ENCODE results near the gene HS3ST3B1. TPM values are rescaled to one million over a fixed set of nuclear protein-coding genes. Genes with fewer than 3 reads are reported as not detected.
A peak's percentile ranks its signal among the peaks of the same experiment; 100 is the strongest.

Gene HS3ST3B1
- total and polyA plus RNA-seq, 3 donors from 2014 or later, result 1.5 to 2.1 (median 1.9) TPM

GRCh38 chr17:14298221-14298946 is 2.5 kb upstream of the HS3ST3B1 start:
- Histone ChIP-seq H3K27me3 (no peaks in the 10 kb centered on the region), H3K4me1 (peaks cover 5% of the 10 kb centered on the region), H3K4me3 (no peak overlapping the region), H3K9me3 (no peaks in the 10 kb centered on the region), H3K27ac (no peak overlapping the region), H3K36me3 (ENCODE audit: low read depth, missing control alignments) (no peaks in the 10 kb centered on the region)
- intact Hi-C loops (cut with DNase I; ENCODE audit: low total_unique reads), result no loop called here
- 32 to 44% methylated on average over 19 to 42 of the region's 42 CpGs for WGBS, 2 donors
- TF ChIP-seq CTCF (IDR thresholded peaks at IDR 0.05) (no peak), POLR2A (IDR thresholded peaks at IDR 0.05) (no peak)
- no peak for DNase-seq

DNA sequence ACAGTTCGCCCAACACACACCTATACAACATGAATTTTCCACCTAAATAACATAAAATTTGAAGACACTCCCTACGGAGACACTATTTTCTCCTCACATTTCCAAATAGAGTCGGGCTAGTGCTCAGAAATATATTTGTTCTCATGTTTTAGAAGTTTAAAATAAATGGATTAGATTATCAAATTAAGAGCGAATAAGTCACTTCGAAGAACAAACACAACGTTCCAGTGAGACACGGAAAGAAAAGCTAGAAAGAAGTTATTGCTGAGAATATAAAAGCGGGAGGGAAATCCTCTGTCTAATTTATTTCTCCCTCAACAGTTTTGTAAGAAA is 2.0 kb upstream of the HS3ST3B1 start:
- Histone ChIP-seq H3K9me3 (no peaks in the 10 kb centered on the region), H3K27me3 (no peaks in the 10 kb centered on the region), H3K4me1 (peaks cover 5% of the 10 kb centered on the region), H3K4me3 (no peak overlapping the region), H3K27ac (no peak overlapping the region), H3K36me3 (ENCODE audit: low read depth, missing control alignments) (no peaks in the 10 kb centered on the region)
- DNase-seq, result no peak
- TF ChIP-seq POLR2A (IDR thresholded peaks at IDR 0.05) (no peak), CTCF (IDR thresholded peaks at IDR 0.05) (no peak)
- 14 to 17% methylated on average over 8 of the region's 8 CpGs for WGBS, 2 donors
- intact Hi-C loops (cut with DNase I; ENCODE audit: low total_unique reads), result no loop called here

- Histone ChIP-seq H3K4me1 (peaks cover 5% of the 10 kb centered on the region), H3K9me3 (no peaks in the 10 kb centered on the region), H3K27me3 (no peaks in the 10 kb centered on the region), H3K4me3 (peak overlapping the region in 1 of 2 donors; percentile 66), H3K36me3 (ENCODE audit: low read depth, missing control alignments) (no peaks in the 10 kb centered on the region), H3K27ac (no peak overlapping the region)
- 1% methylated on average over 26 to 52 of the region's 52 CpGs for WGBS, 2 donors
- TF ChIP-seq CTCF (IDR thresholded peaks at IDR 0.05) (no peak), POLR2A (IDR thresholded peaks at IDR 0.05) (no peak)
- DNase-seq, result peak; percentile 44
- intact Hi-C loops (cut with DNase I; ENCODE audit: low total_unique reads), result loop anchor here (10.0 kb wide), 1 partner anchor 705 kb away; no protein-coding TSS in a partner anchor
Measured at GRCh38 chr17:14299280-14300141, 1.4 kb upstream of the HS3ST3B1 start.

DNA sequence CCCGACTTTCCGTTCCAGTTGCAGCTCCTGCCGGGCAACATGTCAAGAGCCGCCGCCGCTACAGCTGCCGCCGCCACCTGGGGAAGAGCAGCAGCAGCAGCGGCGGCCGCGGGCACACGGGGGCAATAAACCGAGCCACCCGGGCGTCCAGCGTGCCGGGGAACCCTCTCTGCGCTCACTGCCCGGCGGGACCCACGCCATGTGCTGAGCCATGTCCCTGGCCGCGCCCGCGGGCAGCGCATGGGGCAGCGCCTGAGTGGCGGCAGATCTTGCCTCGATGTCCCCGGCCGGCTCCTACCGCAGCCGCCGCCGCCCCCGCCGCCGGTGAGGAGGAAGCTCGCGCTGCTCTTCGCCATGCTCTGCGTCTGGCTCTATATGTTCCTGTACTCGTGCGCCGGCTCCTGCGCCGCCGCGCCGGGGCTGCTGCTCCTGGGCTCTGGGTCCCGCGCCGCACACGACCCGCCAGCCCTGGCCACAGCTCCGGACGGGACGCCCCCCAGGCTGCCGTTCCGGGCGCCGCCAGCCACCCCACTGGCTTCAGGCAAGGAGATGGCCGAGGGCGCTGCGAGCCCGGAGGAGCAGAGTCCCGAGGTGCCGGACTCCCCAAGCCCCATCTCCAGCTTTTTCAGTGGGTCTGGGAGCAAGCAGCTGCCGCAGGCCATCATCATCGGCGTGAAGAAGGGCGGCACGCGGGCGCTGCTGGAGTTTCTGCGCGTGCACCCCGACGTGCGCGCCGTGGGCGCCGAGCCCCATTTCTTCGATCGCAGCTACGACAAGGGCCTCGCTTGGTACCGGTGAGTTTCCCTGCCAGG is 604 bp downstream of the HS3ST3B1 start:
- Histone ChIP-seq H3K4me3 (peak overlapping the region; percentile 52 to 66), H3K36me3 (ENCODE audit: low read depth, missing control alignments) (no peaks in the 10 kb centered on the region), H3K4me1 (peaks cover 5% of the 10 kb centered on the region), H3K9me3 (no peaks in the 10 kb centered on the region), H3K27me3 (no peaks in the 10 kb centered on the region), H3K27ac (peak overlapping the region; percentile 21 to 31)
- intact Hi-C loops (cut with DNase I; ENCODE audit: low total_unique reads), result loop anchor here (10.0 kb wide), 1 partner anchor 707 kb away; no protein-coding TSS in a partner anchor
- 1% methylated on average over 20 to 44 of the region's 90 CpGs for WGBS, 2 donors
- DNase-seq, result no peak
- no peak for TF ChIP-seq CTCF (IDR thresholded peaks at IDR 0.05)
- TF ChIP-seq POLR2A (IDR thresholded peaks at IDR 0.05), result no peak
